Measurements from ENCODE around the gene PLEKHJ1. TPM values are rescaled to one million over a fixed set of nuclear protein-coding genes. Genes with fewer than 3 reads are reported as not detected.

The PLEKHJ1 gene
- total RNA-seq, 2 donors from 2014 or later, result 47.5 to 89.0 TPM

DNA sequence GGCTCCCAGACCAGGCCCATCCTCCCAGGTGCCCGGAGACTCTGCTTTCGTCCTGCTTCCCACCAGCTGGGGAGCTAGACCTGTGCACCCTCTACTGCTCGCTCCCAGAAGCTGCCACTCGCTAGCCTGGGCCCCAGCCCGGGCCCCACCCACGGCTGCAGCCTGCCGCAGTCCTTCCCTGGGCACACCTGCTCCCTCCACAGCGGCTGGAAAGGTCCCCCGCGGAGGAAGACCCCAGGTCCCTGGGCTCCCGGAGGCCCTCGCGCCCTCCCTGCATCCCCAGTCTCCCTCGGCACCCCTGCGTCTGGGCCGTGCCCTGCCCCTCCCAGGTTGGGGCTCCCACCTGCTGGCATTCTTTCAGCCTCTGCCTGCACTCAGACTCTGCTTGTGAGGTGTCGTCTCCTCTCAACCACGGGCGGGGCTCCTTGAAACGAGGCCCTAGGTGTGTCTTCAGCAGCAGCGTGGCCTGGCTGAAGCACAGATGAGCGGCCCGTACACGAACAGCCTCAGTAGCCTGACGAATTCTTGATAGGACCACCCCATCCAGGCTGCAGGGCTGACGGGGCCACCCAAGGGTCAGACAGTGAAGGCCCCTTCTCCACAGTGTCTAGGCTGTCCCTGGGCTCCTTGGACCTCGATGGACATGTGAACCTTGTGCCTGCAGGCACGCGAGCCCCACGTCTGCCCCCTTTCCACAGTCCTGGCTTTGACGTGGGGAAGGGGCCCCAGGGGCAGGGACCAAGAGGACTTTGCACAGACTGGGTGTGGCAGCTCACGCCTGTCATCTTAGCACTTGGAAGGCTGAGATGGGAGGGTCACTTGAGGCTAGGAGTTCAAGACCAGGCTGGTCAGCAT, 44.4 kb downstream of the PLEKHJ1 start:
- H3K36me3 ChIP-seq (replicated peaks in 1 of 2; ENCODE audit: insufficient read depth in 1 of 2, low read depth in 2 of 2), result peaks cover 6 to 26% of the 10 kb centered on the region in 2 donors
- H3K9me3 ChIP-seq, result no peaks in the 10 kb centered on the region
- no peak for ATAC-seq
- no peaks in the 10 kb centered on the region for H3K27me3 ChIP-seq
- DNase-seq, result no peak
- H3K4me3 ChIP-seq, result no peak overlapping the region
- intact Hi-C loops (cut with DNase I), result no loop called here
- H3K4me1 ChIP-seq, result peaks cover 5% of the 10 kb centered on the region
- H3K27ac ChIP-seq, result no peak overlapping the region
- TF ChIP-seq CTCF (IDR thresholded peaks at IDR 0.05), result no peak
- TF ChIP-seq POLR2A (IDR thresholded peaks at IDR 0.05), result no peak
- WGBS, 2 donors, result 82 to 88% methylated on average over 5 to 32 of the region's 32 CpGs

DNA sequence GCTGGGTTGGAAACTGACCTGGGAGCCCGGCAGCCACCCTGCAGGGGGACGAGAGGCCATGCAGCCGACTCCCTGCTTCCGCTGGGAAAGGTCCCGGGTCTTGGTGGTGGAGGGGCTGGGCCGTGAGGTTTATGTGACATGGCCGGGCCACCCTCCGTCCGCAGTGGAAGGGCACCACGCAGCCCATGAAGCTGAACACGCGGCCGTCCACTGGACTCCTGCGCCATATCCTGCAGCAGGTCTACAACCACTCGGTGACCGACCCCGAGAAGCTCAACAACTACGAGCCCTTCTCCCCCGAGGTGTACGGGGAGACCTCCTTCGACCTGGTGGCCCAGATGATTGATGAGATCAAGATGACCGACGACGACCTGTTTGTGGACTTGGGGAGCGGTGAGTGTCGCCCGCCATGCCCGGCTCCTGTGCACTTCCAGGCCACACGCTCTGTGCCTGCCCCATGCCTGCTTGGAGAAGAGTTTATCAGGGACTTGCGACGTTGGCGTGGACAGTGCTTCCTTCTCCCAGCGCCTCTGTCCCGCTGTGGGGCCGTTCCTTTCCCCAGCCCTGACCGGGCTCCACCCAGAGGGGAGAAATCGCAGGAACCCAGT, 45.2 kb downstream of the PLEKHJ1 start:
- H3K4me3 ChIP-seq, result no peak overlapping the region
- TF ChIP-seq POLR2A (IDR thresholded peaks at IDR 0.05), result no peak
- TF ChIP-seq CTCF (IDR thresholded peaks at IDR 0.05), result no peak
- intact Hi-C loops (cut with DNase I), result no loop called here
- ATAC-seq (no peak), DNase-seq (no peak)
- peaks cover 6 to 29% of the 10 kb centered on the region in 2 donors for H3K36me3 ChIP-seq (replicated peaks in 1 of 2; ENCODE audit: insufficient read depth in 1 of 2, low read depth in 2 of 2)
- no peak overlapping the region for H3K27ac ChIP-seq
- 89 to 92% methylated on average over 22 to 36 of the region's 37 CpGs for WGBS, 2 donors
- no peaks in the 10 kb centered on the region for H3K9me3 ChIP-seq
- no peaks in the 10 kb centered on the region for H3K27me3 ChIP-seq
- H3K4me1 ChIP-seq, result peaks cover 10% of the 10 kb centered on the region

GRCh38 chr19:2189880-2190279, 46.2 kb downstream of the PLEKHJ1 start:
- no peak overlapping the region for H3K4me3 ChIP-seq
- ATAC-seq, result no peak
- H3K4me1 ChIP-seq, result peaks cover 10% of the 10 kb centered on the region
- DNase-seq, result no peak
- intact Hi-C loops (cut with DNase I), result no loop called here
- TF ChIP-seq POLR2A (IDR thresholded peaks at IDR 0.05), result no peak
- no peak for TF ChIP-seq CTCF (IDR thresholded peaks at IDR 0.05)
- peaks cover 4 to 24% of the 10 kb centered on the region in 2 donors for H3K36me3 ChIP-seq (replicated peaks in 1 of 2; ENCODE audit: insufficient read depth in 1 of 2, low read depth in 2 of 2)
- H3K27me3 ChIP-seq, result no peaks in the 10 kb centered on the region
- H3K9me3 ChIP-seq, result no peaks in the 10 kb centered on the region
- H3K27ac ChIP-seq, result no peak overlapping the region
- WGBS, 2 donors, result 79% methylated on average over 10 of the region's 16 CpGs; no CpG with 5 or more reads in 1 of the 2 donors

DNA sequence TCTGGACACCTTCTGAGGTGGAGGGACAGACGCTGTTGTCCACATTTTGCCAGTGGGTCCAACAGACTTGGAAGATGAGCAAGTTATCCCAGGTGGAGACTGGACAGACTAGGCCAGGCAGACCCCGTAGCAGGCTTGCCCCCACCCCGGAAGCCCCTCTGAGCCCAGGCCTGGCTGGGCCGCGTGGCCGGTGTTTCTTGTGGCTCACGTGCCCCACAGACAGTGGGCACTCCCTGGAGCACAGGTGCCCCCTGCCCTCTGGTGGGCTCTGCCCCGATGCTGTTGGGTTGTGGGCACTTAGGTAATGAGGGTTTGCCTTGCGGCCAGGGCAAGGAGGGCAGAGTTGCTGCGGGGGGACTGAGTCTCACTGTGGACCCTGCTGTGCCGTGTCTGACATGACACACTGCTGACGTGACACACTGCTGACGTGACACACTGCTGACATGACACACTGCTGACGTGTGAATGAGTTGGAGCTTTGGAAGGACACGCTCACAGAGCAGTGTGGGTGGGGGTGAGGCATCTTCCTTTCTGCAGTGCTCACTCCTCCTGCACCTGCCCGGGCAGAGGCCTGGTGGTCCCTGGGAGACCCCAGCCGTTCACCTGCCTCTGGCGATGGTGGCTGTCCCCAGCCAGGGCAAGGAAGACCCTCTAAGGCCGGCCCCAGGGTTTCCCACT, 47.3 kb downstream of the PLEKHJ1 start:
- no peak for TF ChIP-seq CTCF (IDR thresholded peaks at IDR 0.05)
- TF ChIP-seq POLR2A (IDR thresholded peaks at IDR 0.05), result no peak
- WGBS, 2 donors, result 89 to 90% methylated on average over 11 to 17 of the region's 19 CpGs
- Histone ChIP-seq H3K9me3 (no peaks in the 10 kb centered on the region), H3K4me1 (peaks cover 10% of the 10 kb centered on the region), H3K27me3 (no peaks in the 10 kb centered on the region), H3K36me3 (replicated peaks in 1 of 2; ENCODE audit: insufficient read depth in 1 of 2, low read depth in 2 of 2) (peaks cover 0 to 23% of the 10 kb centered on the region in 2 donors), H3K27ac (no peak overlapping the region), H3K4me3 (no peak overlapping the region)
- intact Hi-C loops (cut with DNase I), result no loop called here
- no peak for DNase-seq
- ATAC-seq, result no peak
